ENCODE results near the gene CDK5RAP2. TPM values are rescaled to one million over a fixed set of nuclear protein-coding genes. Genes with fewer than 3 reads are reported as not detected.
A peak's percentile ranks its signal among the peaks of the same experiment; 100 is the strongest.

CDK5RAP2 gene
- total and polyA plus RNA-seq, 9 of the 15 experiments (the other 6 are each of a cell fraction or from before 2014, with no cell fraction given), result 19.9 to 68.8 (median 42.2) TPM

DNA sequence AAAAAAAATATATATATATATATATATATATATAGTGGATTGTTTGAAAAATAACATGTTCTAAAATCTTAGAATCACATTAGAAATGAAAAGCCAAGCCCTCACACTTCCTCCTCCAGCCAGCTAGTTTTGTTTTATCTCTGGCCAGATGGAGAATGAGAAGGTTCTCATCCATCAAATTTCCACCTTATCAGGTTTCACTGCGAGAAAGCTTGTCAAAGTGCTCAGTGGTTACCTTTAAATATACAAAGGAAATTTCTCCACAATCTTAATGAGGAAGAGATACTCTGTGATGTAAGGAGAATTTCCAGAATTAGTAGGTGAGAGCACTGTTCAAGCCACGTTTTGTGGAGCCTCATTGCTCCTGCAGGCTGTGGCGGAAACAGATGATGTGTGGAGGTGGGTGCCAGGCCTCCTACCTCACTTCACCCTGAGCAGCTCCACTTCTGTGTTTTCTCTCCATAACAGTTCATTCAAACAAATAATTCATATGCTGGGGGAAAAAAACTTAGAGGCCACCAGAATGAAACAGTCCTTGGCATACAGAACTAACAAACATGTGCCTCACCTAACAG lies 71.9 kb downstream of the CDK5RAP2 start:
- peaks cover 58% of the 10 kb centered on the region; the same call in 2 of the 3 replicates for H3K36me3 ChIP-seq (ENCODE audit: control insufficient read depth, insufficient read depth, low read length)
- H3K9me3 ChIP-seq (replicated peaks; ENCODE audit: control insufficient read depth, insufficient read depth, low read depth, low read length), result no peaks in the 10 kb centered on the region
- CTCF ChIA-PET (ENCODE audit: low intra/inter-chr PET ratio), result no interaction called here
- peaks cover 3 to 5% of the 10 kb centered on the region in 2 experiments; a peak in 3 of 5 replicates for H3K4me1 ChIP-seq (replicated peaks in 1 of 2; ENCODE audit: control insufficient read depth in 2 of 2, insufficient read depth in 2 of 2, low read length in 2 of 2)
- POLR2A ChIA-PET, result interaction anchor here (0.5 to 1.6 kb wide), 7 partner anchors 9 to 48 kb away, joined by 3 to 6 read pairs (median 3); no protein-coding TSS in a partner anchor
- H3K4me3 ChIP-seq, result no peak overlapping the region
- peak; percentile 76 for ATAC-seq
- H2AFZ ChIP-seq (ENCODE audit: low read depth, low read length), result no peak overlapping the region
- H3K79me2 ChIP-seq (ENCODE audit: control insufficient read depth, insufficient read depth, low read length), result no peaks in the 10 kb centered on the region
- H3K27ac ChIP-seq (ENCODE audit: extremely low read depth, low read depth, low read length), result no peak overlapping the region
- no TSS peak for BruUV-seq (replicated peaks)
- no peaks in the 10 kb centered on the region for H3K27me3 ChIP-seq (ENCODE audit: control insufficient read depth in 2 of 2, insufficient read depth in 2 of 2, low read length in 2 of 2)
- no peak overlapping the region for H3K4me2 ChIP-seq (ENCODE audit: insufficient read depth, low read length)
- peak in 2 of 4 experiments; percentile 51 to 53 for DNase-seq (ENCODE audit: extremely low read depth in 1 of 4, low spot score in 3 of 4)
- FAIRE-seq, result no peak
- no peaks in the 10 kb centered on the region for H4K20me1 ChIP-seq (replicated peaks; ENCODE audit: control insufficient read depth, insufficient read depth, low read length)
- 40% methylated on average over 3 of the region's 3 CpGs for WGBS (ENCODE audit: insufficient coverage, low coverage, missing lambda C conversion rate)
- H3K9ac ChIP-seq (ENCODE audit: insufficient read depth in 1 of 2, low read depth in 2 of 2, low read length in 2 of 2), result no peak overlapping the region
- intact Hi-C loops (cut with micrococcal nuclease), result no loop called here
- no peaks in the 10 kb centered on the region for H3K9me1 ChIP-seq (ENCODE audit: control insufficient read depth, insufficient read depth, low read length)
- in situ Hi-C loops (cut with MboI), result no loop called here
- TF ChIP-seq TCF3 (CRISPR knock-in tag; IDR thresholded peaks at IDR 0.05) (peak; percentile 69), CHD4 (IDR thresholded peaks at IDR 0.05; ENCODE audit: insufficient read depth, insufficient replicate concordance, low read depth, low read length, poor library complexity, severe bottlenecking) (no peak), MEIS2 (IDR thresholded peaks at IDR 0.05; ENCODE audit: partially characterized antibody) (peak; percentile 79), NONO (IDR thresholded peaks at IDR 0.05; ENCODE audit: low read depth in 2 of 2, low read length in 1 of 2) (no peak), CCNT2 (IDR thresholded peaks at IDR 0.05; ENCODE audit: borderline replicate concordance, extremely low read depth, insufficient read length, low read depth, low read length) (no peak), ZNF124 (CRISPR knock-in tag; IDR thresholded peaks at IDR 0.05) (no peak), ZNF282 (CRISPR knock-in tag; IDR thresholded peaks at IDR 0.05) (no peak), ARID1B (IDR thresholded peaks at IDR 0.05) (peak; percentile 60; the same call in 1 of the 2 replicates), E2F3 (CRISPR knock-in tag; IDR thresholded peaks at IDR 0.05) (no peak), FOXM1 (IDR thresholded peaks at IDR 0.05; ENCODE audit: low read depth) (no peak), FOXM1 (CRISPR knock-in tag; IDR thresholded peaks at IDR 0.05; ENCODE audit: low read depth) (no peak)
- TF ChIP-seq, protein P1, sequence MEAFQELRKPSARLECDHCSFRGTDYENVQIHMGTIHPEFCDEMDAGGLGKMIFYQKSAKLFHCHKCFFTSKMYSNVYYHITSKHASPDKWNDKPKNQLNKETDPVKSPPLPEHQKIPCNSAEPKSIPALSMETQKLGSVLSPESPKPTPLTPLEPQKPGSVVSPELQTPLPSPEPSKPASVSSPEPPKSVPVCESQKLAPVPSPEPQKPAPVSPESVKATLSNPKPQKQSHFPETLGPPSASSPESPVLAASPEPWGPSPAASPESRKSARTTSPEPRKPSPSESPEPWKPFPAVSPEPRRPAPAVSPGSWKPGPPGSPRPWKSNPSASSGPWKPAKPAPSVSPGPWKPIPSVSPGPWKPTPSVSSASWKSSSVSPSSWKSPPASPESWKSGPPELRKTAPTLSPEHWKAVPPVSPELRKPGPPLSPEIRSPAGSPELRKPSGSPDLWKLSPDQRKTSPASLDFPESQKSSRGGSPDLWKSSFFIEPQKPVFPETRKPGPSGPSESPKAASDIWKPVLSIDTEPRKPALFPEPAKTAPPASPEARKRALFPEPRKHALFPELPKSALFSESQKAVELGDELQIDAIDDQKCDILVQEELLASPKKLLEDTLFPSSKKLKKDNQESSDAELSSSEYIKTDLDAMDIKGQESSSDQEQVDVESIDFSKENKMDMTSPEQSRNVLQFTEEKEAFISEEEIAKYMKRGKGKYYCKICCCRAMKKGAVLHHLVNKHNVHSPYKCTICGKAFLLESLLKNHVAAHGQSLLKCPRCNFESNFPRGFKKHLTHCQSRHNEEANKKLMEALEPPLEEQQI (IDR thresholded peaks at IDR 0.05), result no peak
- TF ChIP-seq, protein P2, sequence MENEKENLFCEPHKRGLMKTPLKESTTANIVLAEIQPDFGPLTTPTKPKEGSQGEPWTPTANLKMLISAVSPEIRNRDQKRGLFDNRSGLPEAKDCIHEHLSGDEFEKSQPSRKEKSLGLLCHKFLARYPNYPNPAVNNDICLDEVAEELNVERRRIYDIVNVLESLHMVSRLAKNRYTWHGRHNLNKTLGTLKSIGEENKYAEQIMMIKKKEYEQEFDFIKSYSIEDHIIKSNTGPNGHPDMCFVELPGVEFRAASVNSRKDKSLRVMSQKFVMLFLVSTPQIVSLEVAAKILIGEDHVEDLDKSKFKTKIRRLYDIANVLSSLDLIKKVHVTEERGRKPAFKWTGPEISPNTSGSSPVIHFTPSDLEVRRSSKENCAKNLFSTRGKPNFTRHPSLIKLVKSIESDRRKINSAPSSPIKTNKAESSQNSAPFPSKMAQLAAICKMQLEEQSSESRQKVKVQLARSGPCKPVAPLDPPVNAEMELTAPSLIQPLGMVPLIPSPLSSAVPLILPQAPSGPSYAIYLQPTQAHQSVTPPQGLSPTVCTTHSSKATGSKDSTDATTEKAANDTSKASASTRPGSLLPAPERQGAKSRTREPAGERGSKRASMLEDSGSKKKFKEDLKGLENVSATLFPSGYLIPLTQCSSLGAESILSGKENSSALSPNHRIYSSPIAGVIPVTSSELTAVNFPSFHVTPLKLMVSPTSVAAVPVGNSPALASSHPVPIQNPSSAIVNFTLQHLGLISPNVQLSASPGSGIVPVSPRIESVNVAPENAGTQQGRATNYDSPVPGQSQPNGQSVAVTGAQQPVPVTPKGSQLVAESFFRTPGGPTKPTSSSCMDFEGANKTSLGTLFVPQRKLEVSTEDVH (IDR thresholded peaks at IDR 0.05; ENCODE audit: low read depth, partially characterized antibody), result no peak
- TF ChIP-seq, protein P3, sequence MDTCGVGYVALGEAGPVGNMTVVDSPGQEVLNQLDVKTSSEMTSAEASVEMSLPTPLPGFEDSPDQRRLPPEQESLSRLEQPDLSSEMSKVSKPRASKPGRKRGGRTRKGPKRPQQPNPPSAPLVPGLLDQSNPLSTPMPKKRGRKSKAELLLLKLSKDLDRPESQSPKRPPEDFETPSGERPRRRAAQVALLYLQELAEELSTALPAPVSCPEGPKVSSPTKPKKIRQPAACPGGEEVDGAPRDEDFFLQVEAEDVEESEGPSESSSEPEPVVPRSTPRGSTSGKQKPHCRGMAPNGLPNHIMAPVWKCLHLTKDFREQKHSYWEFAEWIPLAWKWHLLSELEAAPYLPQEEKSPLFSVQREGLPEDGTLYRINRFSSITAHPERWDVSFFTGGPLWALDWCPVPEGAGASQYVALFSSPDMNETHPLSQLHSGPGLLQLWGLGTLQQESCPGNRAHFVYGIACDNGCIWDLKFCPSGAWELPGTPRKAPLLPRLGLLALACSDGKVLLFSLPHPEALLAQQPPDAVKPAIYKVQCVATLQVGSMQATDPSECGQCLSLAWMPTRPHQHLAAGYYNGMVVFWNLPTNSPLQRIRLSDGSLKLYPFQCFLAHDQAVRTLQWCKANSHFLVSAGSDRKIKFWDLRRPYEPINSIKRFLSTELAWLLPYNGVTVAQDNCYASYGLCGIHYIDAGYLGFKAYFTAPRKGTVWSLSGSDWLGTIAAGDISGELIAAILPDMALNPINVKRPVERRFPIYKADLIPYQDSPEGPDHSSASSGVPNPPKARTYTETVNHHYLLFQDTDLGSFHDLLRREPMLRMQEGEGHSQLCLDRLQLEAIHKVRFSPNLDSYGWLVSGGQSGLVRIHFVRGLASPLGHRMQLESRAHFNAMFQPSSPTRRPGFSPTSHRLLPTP (IDR thresholded peaks at IDR 0.05; ENCODE audit: borderline replicate concordance, extremely low read depth, insufficient read length), result no peak

All from K562 (cell line).